Hepatic stellate cell (primary cell): Measurements from ENCODE around the gene PAPOLA.

Experiments used
- DNase-seq: peaks from one replicate; pipeline ENCODE4 v3.0.0; 2011; ENCODE audit warnings: low spot score

The PAPOLA gene

DNA sequence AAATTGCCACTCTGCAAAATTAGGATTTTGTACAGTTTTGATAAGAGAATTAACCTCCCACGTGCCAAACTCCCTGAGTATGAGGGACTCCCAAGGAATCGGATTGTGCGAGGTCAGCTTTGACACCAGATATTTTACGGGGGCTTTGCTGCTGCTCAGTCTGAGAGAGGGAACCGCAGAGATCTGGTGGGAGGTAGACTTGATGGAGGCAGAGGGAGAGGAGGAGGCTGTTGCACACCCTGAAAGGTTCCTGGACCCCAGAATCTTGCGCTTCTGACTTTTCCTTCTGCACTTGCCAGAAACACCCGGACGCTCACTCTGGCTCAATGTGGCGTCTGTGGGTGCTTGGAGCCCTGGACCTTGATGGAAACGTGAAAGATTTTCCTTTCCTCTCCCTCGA is 83.9 kb downstream of the PAPOLA start:
- no peak for DNase-seq

DNA sequence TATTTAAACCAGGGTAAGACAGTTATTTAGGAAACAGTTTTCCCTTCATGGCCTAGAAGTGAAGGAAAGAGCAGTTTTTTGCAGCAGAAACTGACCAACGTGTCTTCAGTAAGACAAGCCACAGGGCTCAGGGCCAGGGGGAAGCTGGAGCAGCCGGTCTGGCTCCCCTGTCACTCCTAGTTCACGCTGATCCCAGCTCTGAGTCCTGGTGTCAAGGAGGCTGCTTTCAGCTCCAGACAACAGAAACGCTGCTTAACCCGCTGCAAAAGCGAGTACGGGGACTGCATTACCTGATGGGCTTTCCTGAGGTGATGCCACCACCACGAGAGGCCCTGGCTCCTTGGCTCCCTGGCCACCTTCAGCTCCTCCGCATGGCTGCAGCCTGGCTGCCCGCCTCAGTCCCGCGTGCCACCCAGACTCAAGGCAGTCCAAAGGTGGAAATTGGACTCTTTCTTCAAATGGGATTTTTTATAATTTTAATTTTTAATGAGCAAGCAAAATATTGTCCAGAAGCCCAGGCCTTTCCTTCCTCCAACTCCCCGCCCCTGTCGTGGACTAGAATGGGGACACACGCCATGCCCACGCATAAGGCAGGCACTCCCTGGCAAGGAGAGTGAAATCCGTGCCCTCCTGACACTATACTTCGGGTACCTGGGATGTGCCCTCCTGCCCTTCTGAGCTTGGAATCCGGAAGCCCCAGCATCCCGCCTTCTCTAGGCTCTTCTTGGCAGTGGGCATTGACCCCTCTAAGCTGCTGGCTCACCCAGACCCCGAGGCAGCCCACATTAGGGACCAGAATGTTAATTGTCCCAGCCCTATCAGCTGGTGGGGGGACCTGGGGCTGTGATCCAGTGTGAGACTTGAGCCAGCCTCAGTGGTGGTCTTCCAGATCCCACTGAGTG is 85.0 kb downstream of the PAPOLA start:
- no peak for DNase-seq

DNA sequence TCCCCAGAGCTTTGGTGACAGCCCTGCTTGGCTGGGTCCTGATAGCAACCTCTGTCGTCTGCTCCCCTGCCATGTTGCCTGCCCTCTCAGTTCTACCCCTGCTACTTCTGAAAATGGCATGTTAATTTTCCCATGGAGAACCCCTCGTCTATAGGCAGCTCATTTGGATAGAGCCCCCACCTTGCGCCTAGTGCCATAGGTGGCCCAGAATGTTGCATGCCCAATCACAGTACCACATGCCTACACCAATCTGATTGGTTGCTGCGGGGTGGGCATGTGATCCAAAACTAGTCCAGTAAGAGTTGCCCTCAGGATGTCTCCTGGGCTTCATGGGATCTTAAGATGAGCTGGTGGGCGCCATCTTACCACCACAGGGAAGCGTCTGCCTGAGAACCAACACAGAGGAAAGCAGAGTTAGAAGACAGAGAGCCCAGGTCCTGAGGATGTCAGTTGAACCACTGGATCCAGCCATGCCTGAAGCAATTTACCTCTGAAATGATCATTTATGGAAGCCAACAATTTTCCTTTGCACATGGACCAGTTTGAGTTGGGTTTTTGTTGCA is 85.7 kb downstream of the PAPOLA start:
- no peak for DNase-seq

DNA sequence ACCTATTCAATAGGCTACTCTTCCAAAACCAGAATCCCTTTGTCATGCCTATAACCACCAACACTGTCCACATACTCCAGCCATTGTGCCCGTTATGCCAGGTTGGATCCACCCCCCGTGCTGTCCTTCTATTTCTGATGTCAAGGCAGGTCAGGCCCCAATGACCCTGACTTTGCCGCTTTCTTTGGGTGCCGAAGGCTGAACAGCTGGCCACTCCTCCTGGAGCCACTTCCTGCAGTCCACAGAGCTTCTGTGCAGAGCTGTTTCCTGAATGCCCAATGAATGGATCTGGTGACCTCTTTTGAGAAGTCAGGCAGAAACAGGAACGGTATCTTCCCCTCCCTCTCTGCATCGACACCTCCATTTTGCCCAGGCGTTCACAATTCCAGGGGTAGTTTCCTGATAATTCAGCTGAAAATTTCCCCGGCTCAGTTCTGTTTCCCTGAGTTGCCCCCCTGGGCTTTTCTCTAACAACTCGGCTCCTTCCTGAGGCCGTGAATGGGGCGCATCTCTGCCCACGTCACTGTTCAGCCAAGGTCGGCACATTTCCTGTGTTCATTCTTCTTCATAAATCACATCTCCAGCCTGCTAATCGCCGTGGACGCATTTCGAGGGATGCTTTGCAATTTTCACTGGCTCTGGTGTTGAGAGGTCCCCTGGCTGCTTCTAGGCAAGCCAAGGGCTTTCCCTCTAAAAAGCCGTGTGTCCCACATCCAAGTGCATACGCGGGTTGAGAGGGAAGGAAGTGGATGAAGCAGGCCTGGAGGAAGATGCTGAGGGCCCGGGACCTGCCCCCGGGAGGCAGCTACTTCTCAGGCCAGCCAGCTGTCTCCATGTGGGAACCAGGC is 86.5 kb downstream of the PAPOLA start:
- no peak for DNase-seq

GRCh38 chr14:96589577-96589976 is 87.4 kb downstream of the PAPOLA start:
- DNase-seq, result no peak

GRCh38 chr14:96590190-96590864 is 88.1 kb downstream of the PAPOLA start:
- DNase-seq, result no peak

DNA sequence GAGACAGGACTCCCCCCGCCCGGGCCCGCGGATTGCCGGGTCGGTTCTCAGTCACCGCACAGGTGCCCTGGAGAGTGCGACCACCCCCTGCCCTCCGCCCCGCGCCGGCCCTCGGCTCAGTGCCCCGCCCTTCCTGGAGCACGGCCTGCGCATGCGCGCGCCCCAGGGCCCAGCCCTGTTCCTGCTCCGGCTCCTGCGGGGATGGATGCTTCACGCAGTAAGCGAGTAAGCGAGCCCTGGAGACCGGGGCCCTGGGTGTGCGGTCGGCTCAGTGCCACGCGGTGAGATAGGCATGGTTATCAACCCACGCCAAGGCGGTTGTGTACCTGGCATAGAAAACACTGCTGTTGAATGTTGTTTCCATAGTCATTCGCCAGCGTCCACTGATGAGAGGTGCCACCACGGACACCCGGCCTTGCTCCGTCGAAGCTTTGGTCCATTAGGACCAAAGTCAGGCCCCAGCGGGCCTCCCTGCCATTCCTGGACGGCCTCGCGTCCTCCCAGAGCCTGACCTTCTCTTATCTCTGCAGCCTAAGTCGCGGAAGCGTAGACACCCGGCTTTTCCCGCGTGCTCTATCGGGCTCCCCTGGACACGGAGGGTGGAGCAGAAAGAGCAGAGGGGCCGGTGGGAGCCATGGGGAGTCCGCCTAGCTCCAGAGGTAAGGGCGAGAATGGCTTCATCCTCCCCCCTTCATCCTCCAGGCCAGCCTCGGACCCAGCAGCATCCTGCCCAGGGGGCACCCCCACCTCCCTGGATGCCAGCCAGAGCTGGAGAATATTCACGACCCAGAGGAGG is 90.6 kb downstream of the PAPOLA start:
- DNase-seq, result peak; percentile 83

DNA sequence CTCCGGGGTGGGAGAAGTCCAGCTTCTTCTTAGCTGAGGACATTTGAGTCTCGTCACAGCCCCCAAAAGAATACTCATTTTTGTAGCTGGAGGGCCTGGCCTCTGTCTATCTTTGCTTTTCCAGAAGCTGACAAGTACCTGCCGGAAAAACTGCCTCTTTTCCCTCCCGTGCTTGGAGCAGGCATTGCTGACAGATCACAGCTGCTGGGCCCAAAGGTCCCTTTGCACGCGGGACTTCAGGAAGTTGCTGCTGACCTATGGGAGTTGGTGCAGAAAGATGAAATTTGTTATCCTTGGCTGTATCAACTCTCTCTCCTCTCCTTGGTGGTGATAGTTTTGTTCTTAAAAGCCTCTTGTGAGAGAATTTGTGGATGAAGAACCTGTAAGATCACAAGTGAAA is 92.8 kb downstream of the PAPOLA start:
- no peak for DNase-seq

DNA sequence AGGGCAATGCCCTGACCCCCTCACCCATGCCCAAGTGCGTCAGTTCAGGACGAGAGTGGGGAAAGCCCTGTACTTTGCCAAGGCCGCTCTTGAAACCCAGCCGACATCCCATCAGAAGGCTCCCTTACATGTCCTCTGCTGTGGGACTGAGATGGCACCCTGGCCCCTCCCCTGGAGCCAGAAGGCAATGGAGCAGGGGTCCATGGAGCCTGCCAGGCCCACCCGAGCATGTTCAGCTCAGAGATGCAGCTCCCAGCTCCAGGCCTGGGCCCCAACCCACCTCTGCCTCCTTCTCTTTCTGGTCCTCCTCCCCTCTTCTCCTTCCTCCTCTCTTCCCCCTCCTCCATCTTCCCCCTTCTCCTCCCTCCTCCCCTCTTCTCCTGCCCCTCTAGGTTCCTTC is 95.5 kb downstream of the PAPOLA start:
- DNase-seq, result no peak

GRCh38 chr14:96598332-96598928 is 96.2 kb downstream of the PAPOLA start:
- no peak for DNase-seq

GRCh38 chr14:96599076-96599475 is 96.9 kb downstream of the PAPOLA start:
- DNase-seq, result no peak

- DNase-seq, result no peak
Observed at GRCh38 chr14:96602186-96602585, 100.0 kb downstream of the PAPOLA start.

DNA sequence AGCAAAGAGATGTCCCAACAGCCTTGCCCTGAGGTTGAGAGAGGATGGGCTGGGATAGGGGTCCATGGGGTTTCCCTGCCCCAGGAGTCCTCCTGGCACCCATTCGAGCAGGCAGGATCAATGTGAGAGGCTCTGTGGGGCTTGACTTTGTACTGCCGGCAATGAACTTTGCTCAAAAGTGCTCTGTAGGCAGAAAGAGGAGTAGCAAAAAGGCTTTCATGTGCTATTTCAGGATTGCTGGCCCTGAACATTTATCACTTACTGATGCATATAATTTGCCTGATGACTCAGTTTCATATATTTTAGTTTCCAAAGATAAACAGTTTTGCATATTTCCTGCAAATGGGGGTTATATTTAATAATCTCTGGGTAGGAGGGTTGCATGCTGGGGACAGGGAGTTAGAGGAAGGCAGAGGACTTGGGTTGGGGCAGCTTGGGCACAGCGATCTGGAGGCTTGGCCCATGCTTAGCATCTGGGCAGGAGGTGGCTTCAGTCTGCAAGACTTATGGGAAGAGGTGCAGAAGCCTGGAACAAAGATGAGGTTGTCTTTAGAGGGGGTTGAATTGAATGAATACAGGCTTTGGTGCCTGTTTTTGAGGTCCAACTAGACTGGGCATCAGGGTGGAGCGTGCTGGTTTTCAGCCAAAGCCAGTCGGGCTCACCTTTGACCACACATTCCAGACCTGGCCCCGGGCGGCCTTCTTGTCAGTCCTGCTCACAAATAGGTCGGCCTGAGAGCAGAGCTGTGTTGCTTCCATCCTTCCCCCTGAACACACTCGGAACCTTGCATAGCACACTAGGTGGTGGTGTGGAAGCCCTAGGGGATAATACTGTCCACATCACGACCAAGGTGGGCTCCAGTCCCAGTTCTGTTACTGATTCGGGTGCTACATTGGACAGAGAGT is 101.4 kb downstream of the PAPOLA start:
- DNase-seq, result no peak

DNA sequence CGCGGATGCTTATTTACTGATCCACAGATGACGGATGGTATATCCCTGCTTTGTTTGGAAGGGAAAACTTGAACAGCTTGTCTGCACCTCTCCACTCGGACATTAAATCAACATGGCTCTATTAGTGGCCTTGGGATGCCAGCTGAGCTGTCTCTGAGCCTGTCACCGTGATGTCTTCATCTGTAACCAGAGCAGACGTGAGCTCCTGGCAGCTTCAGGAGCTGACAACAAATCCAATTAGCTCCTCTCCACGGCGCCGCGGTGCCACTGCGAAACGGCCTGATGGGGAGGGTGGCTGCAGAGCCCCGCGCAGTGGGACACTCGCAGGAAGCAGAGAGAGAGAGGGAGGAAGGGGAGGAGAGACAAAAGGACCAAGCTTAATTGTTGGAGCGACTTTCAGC is 112.3 kb downstream of the PAPOLA start:
- DNase-seq, result no peak

DNA sequence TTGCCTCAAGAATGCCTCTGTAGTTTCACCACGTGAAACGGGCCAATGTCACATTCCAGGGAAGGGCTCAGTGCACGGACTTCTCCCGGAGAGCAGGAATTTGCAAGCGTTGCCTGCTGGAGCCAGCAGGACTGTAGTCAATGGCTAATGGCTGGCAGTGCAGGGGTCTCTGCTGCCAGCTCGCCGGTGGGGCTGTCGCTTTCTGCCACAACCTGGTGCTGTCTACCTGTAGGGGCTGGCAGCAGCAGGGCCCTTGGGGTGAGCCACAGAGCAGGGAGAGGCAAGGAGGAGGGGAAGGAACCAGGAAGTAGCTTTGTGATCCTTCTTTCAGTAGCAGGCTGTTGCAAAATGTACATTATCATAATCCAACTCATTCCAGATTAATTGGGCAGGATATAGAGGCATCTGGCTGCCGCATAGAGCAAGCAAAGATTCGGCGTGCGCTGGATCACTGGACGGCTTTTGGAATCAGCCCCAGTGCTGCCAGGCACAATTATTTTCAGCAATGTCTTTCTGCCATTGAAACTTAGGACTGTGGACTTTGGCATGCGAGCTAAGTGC is 114.1 kb downstream of the PAPOLA start:
- DNase-seq, result no peak
